Measurements from ENCODE around the gene CACNA2D3.

DNA sequence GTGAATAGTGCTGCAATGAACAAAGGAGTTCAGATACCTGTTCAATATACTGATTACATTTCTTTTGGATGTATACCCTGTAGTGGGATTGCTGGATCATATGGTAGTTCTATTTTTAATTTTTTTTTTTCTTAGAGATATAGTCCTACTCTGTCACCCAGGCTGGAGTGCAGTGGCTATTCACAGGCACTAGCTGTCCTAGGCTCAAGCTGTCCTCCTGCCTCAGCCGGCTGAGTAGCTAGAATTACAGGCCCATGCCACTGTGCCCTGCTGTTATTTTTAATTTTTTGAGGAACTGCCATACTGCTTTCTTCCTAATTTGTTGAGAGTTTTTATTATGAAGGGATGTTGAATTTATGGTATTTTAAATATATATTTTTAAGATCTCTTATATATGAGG, 23.0 kb upstream of the CACNA2D3 start:
- TF ChIP-seq CTCF (optimal IDR thresholded peaks at IDR 0.05 in 1 of 3, IDR thresholded peaks at IDR 0.05 in 1 of 3, conservative IDR thresholded peaks at IDR 0.05 in 1 of 3; ENCODE audit: extremely low read depth in 1 of 3, insufficient read depth in 2 of 3, low read length in 3 of 3): no peak
- no peak for TF ChIP-seq EZH2 (IDR thresholded peaks at IDR 0.05; ENCODE audit: low read length)
